ENCODE results near the gene SHANK3. TPM values are rescaled to one million over a fixed set of nuclear protein-coding genes. Genes with fewer than 3 reads are reported as not detected.
"Not testable (repeated sequence)": the region's sequence is repeated elsewhere in the genome, so short reads cannot be mapped to it uniquely, and the experiment has no call there.

SHANK3 gene
- total and polyA plus RNA-seq, 2 donors (not counting 1 experiment from before 2014, with no cell fraction given), result not detected

GRCh38 chr22:50635591-50635990, 37.0 kb upstream of the SHANK3 start:
- H3K4me1 Mint-ChIP-seq, result peaks cover 1% of the 10 kb centered on the region
- no peak for DNase-seq
- H3K9me3 ChIP-seq (ENCODE audit: control extremely low read depth in 1 of 3, control insufficient read depth in 2 of 3, insufficient read depth in 1 of 3, low read length in 2 of 3), result peaks cover 0 to 4% (median 0%) of the 10 kb centered on the region in 3 donors
- ChIA-PET CTCF (no interaction called here), POLR2A (no interaction called here)
- H3K27me3 ChIP-seq (replicated peaks in 1 of 4; ENCODE audit: control extremely low read depth in 1 of 4, control insufficient read depth in 3 of 4, insufficient read depth in 4 of 4, low read length in 3 of 4), result no peaks in the 10 kb centered on the region
- H3K27ac Mint-ChIP-seq, result no peak overlapping the region
- TF ChIP-seq CTCF (IDR thresholded peaks at IDR 0.05) (no peak), EZH2 (IDR thresholded peaks at IDR 0.05; ENCODE audit: borderline replicate concordance, insufficient read depth, low read depth, low read length, poor library complexity, severe bottlenecking) (no peak)
- no peaks in the 10 kb centered on the region for H3K9me3 Mint-ChIP-seq (ENCODE audit: insufficient read depth)
- H3K27ac ChIP-seq (ENCODE audit: low read length in 2 of 2), result no peak overlapping the region
- no peak overlapping the region for H2AFZ ChIP-seq (ENCODE audit: insufficient read depth, low read depth, low read length, poor library complexity, severe bottlenecking)
- peaks cover 2% of the 10 kb centered on the region for H3K79me2 ChIP-seq (ENCODE audit: control insufficient read depth, insufficient read depth, low read length)
- WGBS (ENCODE audit: insufficient coverage), result 94% methylated on average over 9 of the region's 11 CpGs
- H3K27me3 Mint-ChIP-seq, result no peaks in the 10 kb centered on the region
- H3K4me3 Mint-ChIP-seq, result no peak overlapping the region
- H3K9ac ChIP-seq (ENCODE audit: low read length), result no peak overlapping the region
- H3K4me3 ChIP-seq (ENCODE audit: control extremely low read depth in 1 of 5, extremely low read depth in 1 of 5, insufficient read depth in 1 of 5, low read depth in 2 of 5, low read length in 4 of 5), result no peak overlapping the region
- intact Hi-C loops (cut with micrococcal nuclease), result no loop called here
- no peak for ATAC-seq (ENCODE audit: low read depth)
- no peaks in the 10 kb centered on the region for H4K20me1 ChIP-seq (ENCODE audit: control insufficient read depth, insufficient read depth, low read length, poor library complexity, severe bottlenecking)
- H3K36me3 ChIP-seq (replicated peaks in 1 of 2; ENCODE audit: control extremely low read depth in 1 of 2, control insufficient read depth in 1 of 2, extremely low read depth in 1 of 2, insufficient read depth in 2 of 2, low read length in 1 of 2), result no peaks in the 10 kb centered on the region
- no peaks in the 10 kb centered on the region for H3K4me1 ChIP-seq (ENCODE audit: control insufficient read depth in 2 of 2, insufficient read depth in 2 of 2, low read length in 2 of 2)
- no peak overlapping the region for H3K4me2 ChIP-seq (replicated peaks; ENCODE audit: low read depth, low read length, poor library complexity, severe bottlenecking)

GRCh38 chr22:50640296-50640695, 32.3 kb upstream of the SHANK3 start:
- H3K9me3 ChIP-seq (ENCODE audit: control extremely low read depth in 1 of 3, control insufficient read depth in 2 of 3, insufficient read depth in 1 of 3, low read length in 2 of 3); H3K4me1 Mint-ChIP-seq; DNase-seq; H3K4me1 ChIP-seq (ENCODE audit: control insufficient read depth in 2 of 2, insufficient read depth in 2 of 2, low read length in 2 of 2); H3K36me3 ChIP-seq (replicated peaks in 1 of 2; ENCODE audit: control extremely low read depth in 1 of 2, control insufficient read depth in 1 of 2, extremely low read depth in 1 of 2, insufficient read depth in 2 of 2, low read length in 1 of 2); H3K9ac ChIP-seq (ENCODE audit: low read length); POLR2A ChIA-PET; H3K4me2 ChIP-seq (replicated peaks; ENCODE audit: low read depth, low read length, poor library complexity, severe bottlenecking); ATAC-seq (ENCODE audit: low read depth); H2AFZ ChIP-seq (ENCODE audit: insufficient read depth, low read depth, low read length, poor library complexity, severe bottlenecking); H4K20me1 ChIP-seq (ENCODE audit: control insufficient read depth, insufficient read depth, low read length, poor library complexity, severe bottlenecking); H3K9me3 Mint-ChIP-seq (ENCODE audit: insufficient read depth); H3K4me3 ChIP-seq (ENCODE audit: control extremely low read depth in 1 of 5, extremely low read depth in 1 of 5, insufficient read depth in 1 of 5, low read depth in 2 of 5, low read length in 4 of 5); H3K27ac ChIP-seq (ENCODE audit: low read length in 2 of 2); H3K27ac Mint-ChIP-seq; H3K79me2 ChIP-seq (ENCODE audit: control insufficient read depth, insufficient read depth, low read length): not testable (repeated sequence)
- WGBS (ENCODE audit: insufficient coverage), result 98% methylated on average over 8 of the region's 12 CpGs
- H3K4me3 Mint-ChIP-seq, result peak overlapping the region; percentile 40
- intact Hi-C loops (cut with micrococcal nuclease), result loop anchor here (1.0 kb wide), 1 partner anchor 12 kb away; the partner anchor contains the start of gene ARSA
- H3K27me3 ChIP-seq (replicated peaks in 1 of 4; ENCODE audit: control extremely low read depth in 1 of 4, control insufficient read depth in 3 of 4, insufficient read depth in 4 of 4, low read length in 3 of 4), result peaks cover 0 to 30% (median 9%) of the 10 kb centered on the region in 4 experiments
- CTCF ChIA-PET, result interaction anchor here (2.0 kb wide), 1 partner anchor 13 kb away, joined by 11 read pairs; the partner anchor contains the start of gene ARSA
- peaks cover 16% of the 10 kb centered on the region for H3K27me3 Mint-ChIP-seq
